ENCODE data around the gene RAPGEF6.

DNA sequence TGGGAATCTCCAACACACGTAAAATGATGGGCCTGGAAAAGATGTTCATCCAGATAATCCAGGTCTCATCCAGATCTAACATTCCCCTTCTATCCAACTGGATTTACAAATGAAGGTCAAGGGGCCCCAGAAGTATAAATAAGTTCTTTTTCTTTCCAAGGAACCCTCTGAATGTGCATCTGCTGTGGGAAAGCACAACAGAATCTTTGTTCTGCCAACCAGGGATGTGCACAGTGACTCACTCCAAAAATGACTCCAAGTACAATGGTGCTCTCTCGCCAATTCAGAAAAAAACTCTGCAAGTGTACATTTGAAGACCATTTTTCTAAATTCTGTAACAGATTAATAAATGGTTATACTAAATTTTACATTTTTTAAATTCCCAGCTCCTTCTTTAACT is 12.4 kb downstream of the RAPGEF6 start:
- TF ChIP-seq POLR2AphosphoS5 (IDR thresholded peaks at IDR 0.05; ENCODE audit: low read depth, low read length), result no peak
- TF ChIP-seq, protein P1, sequence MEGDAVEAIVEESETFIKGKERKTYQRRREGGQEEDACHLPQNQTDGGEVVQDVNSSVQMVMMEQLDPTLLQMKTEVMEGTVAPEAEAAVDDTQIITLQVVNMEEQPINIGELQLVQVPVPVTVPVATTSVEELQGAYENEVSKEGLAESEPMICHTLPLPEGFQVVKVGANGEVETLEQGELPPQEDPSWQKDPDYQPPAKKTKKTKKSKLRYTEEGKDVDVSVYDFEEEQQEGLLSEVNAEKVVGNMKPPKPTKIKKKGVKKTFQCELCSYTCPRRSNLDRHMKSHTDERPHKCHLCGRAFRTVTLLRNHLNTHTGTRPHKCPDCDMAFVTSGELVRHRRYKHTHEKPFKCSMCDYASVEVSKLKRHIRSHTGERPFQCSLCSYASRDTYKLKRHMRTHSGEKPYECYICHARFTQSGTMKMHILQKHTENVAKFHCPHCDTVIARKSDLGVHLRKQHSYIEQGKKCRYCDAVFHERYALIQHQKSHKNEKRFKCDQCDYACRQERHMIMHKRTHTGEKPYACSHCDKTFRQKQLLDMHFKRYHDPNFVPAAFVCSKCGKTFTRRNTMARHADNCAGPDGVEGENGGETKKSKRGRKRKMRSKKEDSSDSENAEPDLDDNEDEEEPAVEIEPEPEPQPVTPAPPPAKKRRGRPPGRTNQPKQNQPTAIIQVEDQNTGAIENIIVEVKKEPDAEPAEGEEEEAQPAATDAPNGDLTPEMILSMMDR (IDR thresholded peaks at IDR 0.05), result no peak
